Psoas muscle (tissue), 8 donors: Measurements from ENCODE around the gene GPR83. TPM values are rescaled to one million over a fixed set of nuclear protein-coding genes. Genes with fewer than 3 reads are reported as not detected.

Experiments
- ATAC-seq, 4 donors: fragments of 200-7000 bp; cut with Tn5 transposase; one replicate each; pipeline ENCODE4 v1.9.1; 2020; ENCODE audit warnings: moderate library complexity in 3 of 4, mild to moderate bottlenecking in 2 of 4
- DNase-seq, 2 donors: peaks; one replicate each; pipeline ENCODE4 v3.0.0-alpha.2; 2020
- H3K27ac ChIP-seq: fragments of 200-600 bp; one replicate; pipeline ENCODE4 v1.8.0; 2022
- H3K27me3 ChIP-seq, 3 donors: fragments of 200-600 bp in 1 of 3; one replicate each; pipeline versions ENCODE4 v1.6.1 to v1.8.0; 2013 to 2022; ENCODE audit warnings: low read length in 2 of 3, mild to moderate bottlenecking in 2 of 3, moderate library complexity in 1 of 3; ENCODE audit not compliant: insufficient read depth in 3 of 3
- H3K36me3 ChIP-seq, 2 donors: fragments of 200-600 bp in 1 of 2; one replicate each; pipeline versions ENCODE4 v1.6.1 to v1.8.0; 2013 to 2022; ENCODE audit warnings: low read depth in 1 of 2, mild to moderate bottlenecking in 1 of 2, moderate library complexity in 1 of 2; ENCODE audit not compliant: insufficient read depth in 1 of 2
- H3K4me1 ChIP-seq: fragments of 200-600 bp; one replicate; pipeline ENCODE4 v1.8.0; 2022
- H3K4me3 ChIP-seq: fragments of 200-600 bp; one replicate; pipeline ENCODE4 v1.8.0; 2022; ENCODE audit warnings: mild to moderate bottlenecking
- H3K9me3 ChIP-seq: fragments of 200-600 bp; one replicate; pipeline ENCODE4 v1.8.0; 2022
- WGBS, 3 donors: extraction: QIAGEN DNeasy Blood & Tissue Kit; methylation state at CpG; one replicate each; pipeline versions ENCODE4 v1.1.6 to v1.1.7; 2013; 5-methylcytosine and 5-hydroxymethylcytosine counted together
- intact Hi-C, 2 donors: fragments of 100-400 bp; cut with DNase I; formaldehyde crosslinking; loops; one replicate each; pipeline versions ENCODE4 v1.11.0 to v1.14.2; 2022
- polyA plus RNA-seq, 3 donors: library from polyadenylated mRNA; stranded (reverse); fragments of 200-250 nt; gene quantifications; one replicate each; pipeline ENCODE4 v1.2.3, GENCODE V29; 2013
- total RNA-seq, 4 donors: library from RNA; stranded (reverse); fragmentation: NEBNext Ultra II Directional in 2 of 4; extraction: Animal tissue kit (Norgen Biotek cat#: 25700) in 2 of 4; gene quantifications; one replicate each; pipeline versions ENCODE4 v1.2.1 to v1.2.4, GENCODE V29; 2021 to 2023
- TF ChIP-seq, protein P1 (sequence below): fragments of 200-600 bp; IDR thresholded peaks from one replicate; pipeline ENCODE4 v1.8.0; 2022; ENCODE audit warnings: antibody characterized with exemption
- donor health status: healthy with polysubstance abuse.
- donor health status: DM: no; HTN: no; CAD: no; lungs with moderate emphysema.
- donor health status: Bipolar disorder and iron deficiency.
- donor health status: healthy.
- donor health status: DM: yes; HTN: yes; CAD: no.
- donor health status: DM: no; HTN: no; CAD: no.
- donor health status: DM: no; HTN: no; CAD: no.
- donor health status: DM: yes; HTN: yes; CAD: no.

The GPR83 gene
- total and polyA plus RNA-seq, 7 donors: 0.05 to 0.40 (median 0.12) TPM; not detected in 1

DNA sequence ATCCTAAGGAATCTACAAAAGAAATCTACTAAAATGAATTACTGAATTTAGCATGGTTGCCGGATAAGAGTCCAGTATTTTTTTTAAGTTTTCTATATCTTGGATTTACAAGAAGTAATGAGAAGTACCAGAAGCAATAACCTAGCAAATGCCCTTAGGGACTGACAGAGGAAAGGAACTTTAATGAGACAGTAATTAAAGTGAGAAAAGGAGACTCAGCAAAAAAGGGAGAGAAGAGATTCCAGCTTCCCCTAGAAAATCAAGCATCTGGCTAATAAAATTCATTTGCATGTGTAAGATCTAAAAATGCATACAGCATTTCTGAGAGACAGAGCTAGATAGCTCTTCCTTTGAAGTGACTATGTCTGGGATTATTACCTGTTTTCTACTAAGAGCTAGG lies 57.7 kb downstream of the GPR83 start:
- DNase-seq: no peak
- 74 to 88% (median 88%) methylated on average over 1 of the region's 1 CpG for WGBS, 3 donors
- ATAC-seq: no peak
- TF ChIP-seq, protein P1, sequence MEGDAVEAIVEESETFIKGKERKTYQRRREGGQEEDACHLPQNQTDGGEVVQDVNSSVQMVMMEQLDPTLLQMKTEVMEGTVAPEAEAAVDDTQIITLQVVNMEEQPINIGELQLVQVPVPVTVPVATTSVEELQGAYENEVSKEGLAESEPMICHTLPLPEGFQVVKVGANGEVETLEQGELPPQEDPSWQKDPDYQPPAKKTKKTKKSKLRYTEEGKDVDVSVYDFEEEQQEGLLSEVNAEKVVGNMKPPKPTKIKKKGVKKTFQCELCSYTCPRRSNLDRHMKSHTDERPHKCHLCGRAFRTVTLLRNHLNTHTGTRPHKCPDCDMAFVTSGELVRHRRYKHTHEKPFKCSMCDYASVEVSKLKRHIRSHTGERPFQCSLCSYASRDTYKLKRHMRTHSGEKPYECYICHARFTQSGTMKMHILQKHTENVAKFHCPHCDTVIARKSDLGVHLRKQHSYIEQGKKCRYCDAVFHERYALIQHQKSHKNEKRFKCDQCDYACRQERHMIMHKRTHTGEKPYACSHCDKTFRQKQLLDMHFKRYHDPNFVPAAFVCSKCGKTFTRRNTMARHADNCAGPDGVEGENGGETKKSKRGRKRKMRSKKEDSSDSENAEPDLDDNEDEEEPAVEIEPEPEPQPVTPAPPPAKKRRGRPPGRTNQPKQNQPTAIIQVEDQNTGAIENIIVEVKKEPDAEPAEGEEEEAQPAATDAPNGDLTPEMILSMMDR: no peak
- H3K9me3 ChIP-seq: no peaks in the 10 kb centered on the region
- H3K4me3 ChIP-seq: no peak overlapping the region
- H3K27me3 ChIP-seq: no peaks in the 10 kb centered on the region
- no peaks in the 10 kb centered on the region for H3K36me3 ChIP-seq
- intact Hi-C loops: no loop called here
- no peaks in the 10 kb centered on the region for H3K4me1 ChIP-seq
- H3K27ac ChIP-seq: no peak overlapping the region

DNA sequence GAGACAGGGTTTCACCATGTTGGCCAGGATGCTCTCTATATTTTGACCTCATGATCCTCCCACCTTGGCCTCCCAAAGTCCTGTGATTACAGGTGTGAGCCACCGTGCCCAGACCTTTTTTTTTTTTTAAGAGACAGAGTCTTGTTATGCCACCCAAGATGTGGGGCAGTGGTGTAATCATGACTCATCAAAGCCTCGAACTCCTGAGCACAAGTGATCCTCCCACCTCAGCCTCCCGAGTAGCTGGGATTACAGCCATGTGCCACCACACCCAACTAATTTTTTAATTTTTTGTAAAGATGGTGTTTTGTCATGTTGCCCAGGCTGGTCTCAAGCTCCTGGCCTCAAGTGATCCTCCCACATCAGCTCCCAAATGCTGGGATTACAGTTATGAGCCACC lies 59.0 kb downstream of the GPR83 start:
- Histone ChIP-seq H3K4me3 (no peak overlapping the region), H3K9me3 (no peaks in the 10 kb centered on the region), H3K27ac (no peak overlapping the region), H3K27me3 (no peaks in the 10 kb centered on the region), H3K36me3 (no peaks in the 10 kb centered on the region), H3K4me1 (no peaks in the 10 kb centered on the region)
- WGBS, 3 donors: 45 to 75% (median 61%) methylated on average over 3 of the region's 3 CpGs
- TF ChIP-seq, protein P1: no peak
- no peak for ATAC-seq
- intact Hi-C loops: no loop called here
- DNase-seq: no peak

DNA sequence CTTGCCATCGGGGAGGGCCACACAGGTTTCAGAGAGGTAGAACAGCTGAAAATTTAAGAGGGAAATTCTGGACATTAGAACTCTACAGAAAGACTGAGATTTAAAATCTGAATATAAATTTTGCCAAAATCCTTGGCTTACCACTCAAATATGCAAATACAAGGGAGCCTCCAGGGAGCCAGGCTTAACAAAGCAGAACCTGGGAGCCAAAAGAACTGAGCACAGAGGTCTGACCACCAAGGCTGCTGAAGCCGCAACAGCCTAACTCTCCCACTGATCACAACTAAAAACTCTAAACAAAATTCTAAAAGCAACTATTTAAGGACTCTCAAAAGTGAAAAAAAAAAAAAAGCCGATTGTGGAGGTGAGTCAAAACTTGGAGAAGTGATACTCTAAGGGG lies 62.6 kb downstream of the GPR83 start:
- intact Hi-C loops: no loop called here
- TF ChIP-seq, protein P1: no peak
- no peak for ATAC-seq
- Histone ChIP-seq H3K27ac (no peak overlapping the region), H3K9me3 (no peaks in the 10 kb centered on the region), H3K36me3 (no peaks in the 10 kb centered on the region), H3K4me1 (no peaks in the 10 kb centered on the region), H3K4me3 (no peak overlapping the region), H3K27me3 (no peaks in the 10 kb centered on the region)
- DNase-seq: no peak
- 76 to 84% (median 84%) methylated on average over 3 of the region's 3 CpGs for WGBS, 3 donors

DNA sequence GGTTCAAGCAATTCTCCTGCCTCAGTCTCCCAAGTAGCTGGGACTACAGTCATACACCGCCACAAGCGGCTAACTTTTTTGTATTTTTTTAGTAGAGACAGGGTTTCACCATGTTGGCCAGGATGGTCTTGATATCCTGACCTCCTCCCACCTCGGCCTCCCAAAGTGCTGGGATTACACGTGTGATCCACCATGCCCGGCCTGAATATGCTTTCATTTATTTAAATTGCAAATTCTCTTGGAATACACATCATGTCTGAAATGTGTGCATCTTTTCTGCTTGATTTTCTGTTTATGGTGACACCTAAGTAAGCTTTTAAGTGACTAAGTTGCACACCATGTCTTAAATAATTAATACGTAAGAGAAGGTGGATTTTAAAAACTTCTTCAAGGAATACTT lies 65.2 kb downstream of the GPR83 start:
- no peak for DNase-seq
- 86 to 91% (median 87%) methylated on average over 6 of the region's 6 CpGs for WGBS, 3 donors
- no peak overlapping the region for H3K27ac ChIP-seq
- intact Hi-C loops: no loop called here
- H3K27me3 ChIP-seq: no peaks in the 10 kb centered on the region
- TF ChIP-seq, protein P1: no peak
- H3K36me3 ChIP-seq: no peaks in the 10 kb centered on the region
- H3K4me3 ChIP-seq: no peak overlapping the region
- ATAC-seq: no peak
- no peaks in the 10 kb centered on the region for H3K9me3 ChIP-seq
- H3K4me1 ChIP-seq: no peaks in the 10 kb centered on the region

DNA sequence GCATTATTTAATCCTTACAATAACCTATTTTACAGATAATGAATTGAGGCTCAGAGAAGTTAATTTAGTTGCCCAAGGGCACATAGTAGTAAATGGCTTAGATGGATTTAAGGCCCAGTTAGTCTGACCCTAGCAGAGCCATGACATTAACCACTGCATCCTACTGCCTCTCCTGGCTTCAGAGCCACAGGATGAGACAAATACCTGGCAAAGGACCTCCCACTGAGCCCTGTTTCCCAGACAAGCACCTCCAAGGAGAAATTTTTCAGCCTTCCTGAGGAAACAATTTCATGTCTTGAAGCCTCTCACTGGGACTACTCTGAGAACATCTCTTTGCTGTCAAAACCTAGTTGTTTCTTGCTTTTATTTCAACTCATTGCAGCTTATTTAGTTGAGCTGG lies 68.4 kb downstream of the GPR83 start:
- DNase-seq: no peak
- ATAC-seq: no peak
- H3K27me3 ChIP-seq: no peaks in the 10 kb centered on the region
- H3K27ac ChIP-seq: no peak overlapping the region
- no peak overlapping the region for H3K4me3 ChIP-seq
- no peaks in the 10 kb centered on the region for H3K4me1 ChIP-seq
- no peaks in the 10 kb centered on the region for H3K36me3 ChIP-seq
- TF ChIP-seq, protein P1: no peak
- intact Hi-C loops: no loop called here
- no peaks in the 10 kb centered on the region for H3K9me3 ChIP-seq
